B cell (primary cell): Measurements from ENCODE around the gene RGS17.

Experiments used
- CTCF ChIP-seq: fragments of 200-600 bp; IDR thresholded peaks from one replicate; pipeline ENCODE4 v1.8.0; 2022; ENCODE audit warnings: antibody characterized with exemption, mild to moderate bottlenecking
- EZH2 ChIP-seq: IDR thresholded peaks from 2 replicates; pipeline ENCODE4 v1.6.1; 2012; ENCODE audit warnings: borderline replicate concordance, low read depth, mild to moderate bottlenecking, moderate library complexity, low read length; ENCODE audit not compliant: insufficient read depth, poor library complexity, severe bottlenecking

GRCh38 chr6:153012856-153013255 lies 118.2 kb downstream of the RGS17 start:
- TF ChIP-seq CTCF (no peak), EZH2 (no peak)
